ENCODE data around the gene EXOSC5. TPM values are rescaled to one million over a fixed set of nuclear protein-coding genes. Genes with fewer than 3 reads are reported as not detected.

Gene EXOSC5
- total RNA-seq, 1 donor from 2014 or later, result 10.6 TPM

- no peaks in the 10 kb centered on the region for H3K27me3 Mint-ChIP-seq (ENCODE audit: unreplicated experiment)
- DNase-seq (ENCODE audit: extremely low spot score, unreplicated experiment), result no peak
- peaks cover 21% of the 10 kb centered on the region for H3K4me1 Mint-ChIP-seq (ENCODE audit: unreplicated experiment)
- no peaks in the 10 kb centered on the region for H3K9me3 Mint-ChIP-seq (ENCODE audit: unreplicated experiment)
- no peak overlapping the region for H3K27ac Mint-ChIP-seq (ENCODE audit: unreplicated experiment)
- no peak overlapping the region for H3K4me3 Mint-ChIP-seq (ENCODE audit: unreplicated experiment)
- no peak for TF ChIP-seq CTCF (IDR thresholded peaks at IDR 0.05)
- peaks cover 1% of the 10 kb centered on the region for H3K36me3 Mint-ChIP-seq (ENCODE audit: unreplicated experiment)
These were observed 19.0 kb downstream of the EXOSC5 start for GRCh38 chr19:41377977-41378709.

GRCh38 chr19:41376998-41377365, 20.2 kb downstream of the EXOSC5 start:
- H3K4me1 Mint-ChIP-seq (ENCODE audit: unreplicated experiment), result peaks cover 23% of the 10 kb centered on the region
- H3K27ac Mint-ChIP-seq (ENCODE audit: unreplicated experiment), result no peak overlapping the region
- DNase-seq (ENCODE audit: extremely low spot score, unreplicated experiment), result no peak
- no peak for TF ChIP-seq CTCF (IDR thresholded peaks at IDR 0.05)
- peaks cover 1% of the 10 kb centered on the region for H3K36me3 Mint-ChIP-seq (ENCODE audit: unreplicated experiment)
- peak overlapping the region; percentile 56 for H3K4me3 Mint-ChIP-seq (ENCODE audit: unreplicated experiment)
- H3K27me3 Mint-ChIP-seq (ENCODE audit: unreplicated experiment), result no peaks in the 10 kb centered on the region
- H3K9me3 Mint-ChIP-seq (ENCODE audit: unreplicated experiment), result no peaks in the 10 kb centered on the region

- no peak for DNase-seq (ENCODE audit: extremely low spot score, unreplicated experiment)
- peaks cover 23% of the 10 kb centered on the region for H3K4me1 Mint-ChIP-seq (ENCODE audit: unreplicated experiment)
- peak within 1 kb of the TSS; percentile 56 for H3K4me3 Mint-ChIP-seq (ENCODE audit: unreplicated experiment)
- peaks cover 1% of the 10 kb centered on the region for H3K36me3 Mint-ChIP-seq (ENCODE audit: unreplicated experiment)
- TF ChIP-seq CTCF (IDR thresholded peaks at IDR 0.05), result no peak
- H3K9me3 Mint-ChIP-seq (ENCODE audit: unreplicated experiment), result no peaks in the 10 kb centered on the region
- no peaks in the 10 kb centered on the region for H3K27me3 Mint-ChIP-seq (ENCODE audit: unreplicated experiment)
- no peak within 1 kb of the TSS for H3K27ac Mint-ChIP-seq (ENCODE audit: unreplicated experiment)
These were observed 20.7 kb downstream of the EXOSC5 start, which contains the start of gene TMEM91 for GRCh38 chr19:41376241-41376997. TSS of gene TMEM91 (plus strand) at chr19:41376533. CDS start at chr19:41378310, 1,777 bp downstream.

- peaks cover 23% of the 10 kb centered on the region for H3K4me1 Mint-ChIP-seq (ENCODE audit: unreplicated experiment)
These were observed 23.2 kb downstream of the EXOSC5 start for GRCh38 chr19:41373993-41374392.

More at GRCh38 chr19:41373993-41374392, 23.2 kb downstream of the EXOSC5 start:
- Mint-ChIP-seq H3K27me3 (ENCODE audit: unreplicated experiment) (no peaks in the 10 kb centered on the region), H3K36me3 (ENCODE audit: unreplicated experiment) (peaks cover 1% of the 10 kb centered on the region), H3K4me3 (ENCODE audit: unreplicated experiment) (no peak overlapping the region), H3K27ac (ENCODE audit: unreplicated experiment) (peak overlapping the region; percentile 53), H3K9me3 (ENCODE audit: unreplicated experiment) (no peaks in the 10 kb centered on the region)
- DNase-seq (ENCODE audit: extremely low spot score, unreplicated experiment), result peak; percentile 97
- no peak for TF ChIP-seq CTCF (IDR thresholded peaks at IDR 0.05)

Data from osteocyte (in vitro differentiated cells).